Hematopoietic multipotent progenitor cell treated with erythropoietin and hydrocortisone succinate and interleukin-3 and kit ligand, for 6 days (in vitro differentiated cells): ENCODE results near the gene PRKG1.
"Not testable (repeated sequence)": the region's sequence is repeated elsewhere in the genome, so short reads cannot be mapped to it uniquely, and the experiment has no call there.

Experiments used
- DNase-seq: peaks from one replicate; pipeline ENCODE4 v3.0.0-alpha.2; 2015

PRKG1 gene

DNA sequence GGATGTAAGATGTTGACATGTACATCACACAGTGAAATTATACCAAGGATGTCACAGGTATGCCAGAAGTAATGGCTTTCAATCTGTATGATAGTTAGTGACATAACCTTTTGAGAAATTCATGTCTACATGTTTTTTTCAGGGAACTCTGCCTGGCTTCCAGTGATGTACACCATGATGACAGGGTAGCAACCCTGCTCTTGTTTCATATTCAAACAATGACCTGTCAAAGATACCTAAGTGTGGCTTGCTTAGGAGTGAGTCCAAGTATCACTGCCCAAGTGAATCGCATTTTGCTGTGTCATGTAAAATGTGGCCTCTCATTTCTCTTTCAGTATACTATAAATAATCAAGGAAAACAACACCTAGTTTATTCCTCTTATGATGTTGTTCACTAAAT lies 1033.9 kb downstream of the PRKG1 start:
- DNase-seq: no peak

DNA sequence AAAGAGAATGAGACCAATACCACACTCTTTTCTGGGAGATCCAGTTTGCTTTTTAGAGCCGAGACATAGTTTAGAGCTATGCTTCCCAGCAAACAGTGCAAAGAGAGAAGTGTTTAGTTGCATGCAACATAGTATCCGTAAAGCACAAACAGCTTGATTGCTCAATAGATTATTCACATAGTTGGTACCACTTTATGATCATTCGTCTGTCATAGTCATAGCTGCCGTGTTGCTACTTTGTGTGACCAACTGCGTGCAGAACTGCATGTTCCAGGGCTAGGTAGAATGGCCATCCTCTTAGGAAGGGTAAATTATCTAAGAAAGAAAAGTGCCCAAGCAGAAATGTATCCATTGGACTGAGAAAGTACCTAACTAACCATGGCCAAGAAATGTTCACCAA lies 1036.3 kb downstream of the PRKG1 start:
- DNase-seq: no peak

DNA sequence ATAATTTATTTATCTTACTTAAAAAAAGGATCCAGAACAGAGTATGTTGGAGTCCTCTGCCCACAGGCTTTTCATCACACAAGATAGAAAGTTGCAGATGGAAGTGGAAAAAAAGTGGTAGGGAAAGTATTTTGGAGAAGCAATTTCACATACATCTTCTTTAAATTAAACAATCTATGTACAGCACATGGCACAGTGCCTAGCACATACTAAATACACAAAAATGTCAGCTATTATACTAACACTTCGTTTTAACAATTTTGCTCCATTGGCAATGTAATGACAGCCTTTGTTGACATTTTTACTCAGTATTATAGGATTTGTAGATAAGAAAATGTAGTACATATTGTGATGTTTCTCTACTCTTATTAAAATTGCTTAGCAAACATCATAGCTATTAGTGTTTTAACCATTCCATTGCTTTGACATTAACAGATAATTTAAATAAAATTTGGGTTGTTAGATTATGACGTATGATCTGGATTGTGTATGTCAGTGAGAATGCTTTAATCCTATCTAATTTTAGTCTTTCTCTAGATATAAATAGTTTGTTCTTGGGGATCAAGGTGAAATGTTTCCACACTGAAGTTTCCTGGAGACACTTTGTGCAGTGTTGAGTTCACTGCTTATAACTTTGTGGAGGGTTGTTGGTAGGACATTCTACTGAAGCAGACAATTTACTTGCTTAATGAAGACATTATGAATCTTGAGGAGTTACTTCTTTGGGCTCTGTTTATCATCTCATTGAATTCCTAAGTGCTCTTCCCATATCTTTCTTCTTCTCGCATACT lies 1037.0 kb downstream of the PRKG1 start:
- no peak for DNase-seq

DNA sequence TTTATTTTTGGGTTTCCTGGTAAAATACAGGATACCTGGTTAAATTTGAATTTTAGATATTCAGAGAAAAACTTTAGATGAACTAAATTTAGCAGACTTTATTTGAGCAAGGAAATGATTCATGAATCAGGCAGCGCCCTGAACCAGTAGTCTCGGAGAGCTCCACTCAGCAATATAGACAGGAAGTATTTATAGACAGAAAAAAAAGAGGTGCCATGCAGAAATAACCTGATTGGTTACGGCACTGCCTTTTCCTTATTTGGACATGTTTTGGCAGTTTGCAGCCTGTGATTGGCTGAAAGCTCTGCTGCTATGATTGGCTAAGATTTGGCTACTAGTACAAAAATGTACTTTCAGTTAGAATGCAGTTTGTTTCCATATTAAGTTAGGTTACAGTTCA lies 1041.5 kb downstream of the PRKG1 start:
- DNase-seq: no peak

DNA sequence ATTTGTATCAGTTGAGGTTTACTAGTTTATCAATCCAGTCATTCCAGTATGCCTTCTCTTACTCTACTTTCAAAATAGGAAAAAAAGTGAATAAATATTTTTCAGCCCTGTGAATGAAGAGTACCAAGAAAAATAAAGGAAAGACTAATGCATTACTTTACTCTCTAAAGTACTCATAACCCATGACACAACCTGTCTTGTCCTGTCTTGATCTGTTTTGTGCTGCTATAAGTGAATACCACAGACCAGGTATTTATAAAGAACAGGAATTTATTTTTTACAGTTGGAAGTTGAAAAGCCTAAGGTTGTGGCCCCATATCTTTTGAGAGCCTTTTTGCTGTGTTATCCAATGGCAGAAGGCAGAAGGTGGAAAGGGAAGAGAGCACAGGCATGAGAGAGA lies 1045.2 kb downstream of the PRKG1 start:
- DNase-seq: no peak

DNA sequence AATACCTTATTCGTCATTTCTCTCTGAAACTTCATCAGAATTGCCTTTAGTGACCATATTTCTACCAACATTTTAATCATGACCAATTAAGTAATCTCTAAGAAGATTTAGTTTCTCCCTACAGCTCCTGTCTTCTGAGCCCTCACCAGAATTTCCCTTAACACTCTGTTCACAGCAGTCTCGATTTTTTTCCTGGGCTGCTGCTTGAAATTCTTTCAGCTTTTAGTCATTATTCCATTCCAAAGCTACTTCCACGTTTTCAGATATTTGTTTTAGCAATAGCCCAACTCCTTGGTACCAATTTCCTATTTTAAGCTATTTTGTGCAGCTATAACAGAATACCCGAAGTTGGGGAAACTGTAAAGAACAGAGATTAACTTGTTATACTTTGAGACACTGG lies 1047.4 kb downstream of the PRKG1 start:
- no peak for DNase-seq

DNA sequence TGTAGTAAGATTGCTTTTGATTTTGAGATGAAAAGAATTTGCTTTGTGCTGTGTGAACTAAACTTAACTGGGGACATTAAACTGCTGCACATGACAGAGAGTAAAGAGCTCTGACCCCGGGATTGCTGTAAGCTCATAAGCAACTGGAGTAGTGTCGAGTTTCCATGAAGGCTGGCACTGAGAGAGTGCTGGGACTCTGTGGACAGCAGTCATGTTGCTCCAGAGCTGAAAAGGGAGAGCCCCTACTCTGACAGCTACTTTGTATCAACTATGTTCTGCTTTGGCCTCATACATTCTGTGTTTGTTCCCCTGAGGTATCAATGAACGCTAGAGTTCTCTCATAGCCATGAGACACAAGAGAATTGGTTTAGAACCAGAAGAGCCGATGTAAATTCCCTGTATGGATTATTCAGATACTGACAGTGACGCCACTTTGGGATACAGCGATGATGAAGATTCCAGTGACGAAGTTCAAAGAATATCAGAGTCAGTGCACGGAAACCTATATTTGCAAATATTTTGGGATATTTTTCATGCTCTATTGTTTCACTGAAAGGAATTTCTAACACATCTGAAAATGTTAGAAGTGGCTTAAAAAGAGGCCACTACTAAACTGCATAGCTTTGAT lies 1053.9 kb downstream of the PRKG1 start:
- DNase-seq: no peak

DNA sequence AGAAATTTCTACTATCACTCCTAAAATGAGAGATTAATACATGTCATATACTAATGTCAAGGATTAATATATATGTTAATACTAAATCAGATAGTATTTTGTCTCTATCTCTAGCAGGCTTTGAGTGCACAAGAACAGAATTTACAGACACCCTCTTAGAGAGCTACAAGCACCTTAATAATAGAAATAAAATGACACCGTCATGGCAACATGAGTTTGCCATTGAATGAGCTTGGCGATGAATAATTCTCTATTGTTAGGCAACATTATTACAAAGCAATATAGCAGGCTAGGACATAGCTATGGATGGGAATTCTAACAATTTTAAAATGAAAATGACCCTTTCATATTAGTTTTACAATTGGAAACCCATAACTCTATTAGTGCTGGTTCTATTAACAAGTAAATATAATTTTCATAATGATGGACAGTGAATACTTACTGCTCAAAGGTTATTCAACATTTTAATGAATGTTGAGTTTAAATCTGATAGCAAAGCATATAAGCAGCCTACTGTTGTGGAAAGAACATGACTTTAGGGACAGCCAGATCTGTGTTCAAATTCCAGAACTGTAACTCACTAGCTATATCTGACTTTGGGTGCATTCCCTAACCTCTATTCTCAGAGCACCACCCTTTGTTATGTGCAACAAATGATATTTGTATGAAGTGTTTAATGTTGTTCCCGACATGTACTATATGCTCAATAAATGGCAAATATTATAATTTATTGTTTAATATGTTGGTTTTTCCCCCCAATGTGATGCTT lies 1055.3 kb downstream of the PRKG1 start:
- no peak for DNase-seq

DNA sequence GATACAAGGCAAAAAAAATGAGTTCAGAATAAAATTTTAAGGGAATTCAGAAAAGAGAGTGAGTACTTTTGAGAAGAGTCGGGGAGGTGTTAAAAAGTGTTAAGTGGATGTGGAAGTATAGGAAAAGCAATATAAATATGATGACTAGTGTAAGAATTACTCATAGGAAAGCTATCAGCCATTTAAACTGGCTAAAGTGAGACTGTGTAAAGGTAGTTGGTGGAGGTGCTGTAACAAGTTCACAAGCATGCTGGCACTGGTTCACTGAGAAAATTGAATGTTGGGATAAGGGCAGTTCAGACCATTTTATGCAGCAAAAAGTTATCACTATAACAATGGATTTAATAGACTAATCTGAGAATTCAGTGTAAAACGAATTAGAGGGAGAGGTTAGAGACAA lies 1060.8 kb downstream of the PRKG1 start:
- no peak for DNase-seq

DNA sequence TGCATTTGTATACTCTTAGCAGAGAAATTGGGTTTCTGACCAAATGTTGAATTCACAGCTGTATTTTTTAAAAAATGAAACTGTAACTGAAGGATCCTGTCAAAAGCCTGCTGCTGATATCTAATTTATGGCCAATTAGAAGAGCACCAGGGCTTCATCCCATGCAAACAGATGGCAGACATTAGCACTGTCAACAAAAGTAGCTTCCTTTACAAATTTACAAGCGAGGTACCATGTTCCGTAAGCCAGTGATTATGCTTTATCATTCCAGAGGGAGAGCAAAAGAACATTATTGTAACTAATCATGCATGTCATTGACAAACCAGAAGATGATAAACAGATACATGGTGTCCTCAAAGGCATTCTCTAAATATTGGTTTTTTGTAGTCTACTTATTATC lies 1062.6 kb downstream of the PRKG1 start:
- no peak for DNase-seq

DNA sequence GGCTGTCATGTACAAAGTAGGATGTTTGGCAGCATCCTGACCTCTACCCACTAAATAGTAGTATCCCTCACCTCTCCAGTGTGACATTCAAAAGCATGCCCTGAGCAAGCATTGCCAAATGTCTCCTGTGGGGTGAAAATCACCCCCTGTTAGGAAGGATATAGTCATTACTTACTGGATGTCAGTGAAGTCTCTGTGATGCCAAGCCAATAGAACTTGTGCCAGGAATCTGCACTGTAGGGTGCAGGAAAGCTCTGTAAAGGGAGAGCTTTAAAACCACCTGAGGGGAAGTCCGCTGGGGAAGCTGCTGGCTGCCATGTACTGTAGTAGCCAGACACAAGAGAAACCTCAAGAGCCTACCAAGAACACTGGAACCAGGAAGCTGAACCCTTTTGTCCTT lies 1069.1 kb downstream of the PRKG1 start:
- no peak for DNase-seq

DNA sequence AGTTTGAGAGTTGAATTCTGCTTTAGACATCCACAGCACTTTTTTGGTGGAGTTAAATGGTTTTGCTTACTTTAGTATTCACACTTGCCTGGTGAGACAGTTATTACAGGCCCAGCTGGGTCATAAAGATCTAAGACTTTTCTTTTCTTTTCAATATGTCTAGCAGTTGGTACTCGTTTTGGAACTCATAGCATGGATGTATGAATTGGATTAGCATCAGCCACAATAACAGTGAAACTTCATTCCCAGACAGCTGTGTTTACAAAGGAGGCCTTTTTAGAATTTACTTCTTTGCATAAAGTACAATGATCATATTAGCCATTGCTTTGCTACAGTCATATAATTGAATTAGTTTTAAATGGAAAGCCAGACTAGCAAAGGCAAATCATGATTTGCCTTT lies 1071.3 kb downstream of the PRKG1 start:
- no peak for DNase-seq

DNA sequence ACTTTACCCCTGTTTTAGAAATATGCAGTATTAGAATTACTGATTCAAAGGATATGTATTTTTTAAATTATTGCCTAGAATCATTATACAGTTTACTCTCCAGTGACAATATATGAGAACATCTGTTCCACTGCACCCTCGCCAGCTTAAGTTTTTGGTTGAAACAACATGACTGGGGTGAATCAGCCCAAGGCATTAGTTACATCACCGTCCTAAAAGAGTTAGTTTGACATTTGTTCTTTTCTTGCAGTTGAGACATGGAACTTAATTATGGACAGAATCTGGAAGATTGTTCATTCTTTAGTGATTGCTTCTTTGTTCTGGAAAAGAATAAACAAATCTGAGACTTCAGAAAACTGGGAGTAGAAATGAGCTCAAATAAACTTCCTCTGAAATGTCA lies 1072.5 kb downstream of the PRKG1 start:
- DNase-seq: no peak

DNA sequence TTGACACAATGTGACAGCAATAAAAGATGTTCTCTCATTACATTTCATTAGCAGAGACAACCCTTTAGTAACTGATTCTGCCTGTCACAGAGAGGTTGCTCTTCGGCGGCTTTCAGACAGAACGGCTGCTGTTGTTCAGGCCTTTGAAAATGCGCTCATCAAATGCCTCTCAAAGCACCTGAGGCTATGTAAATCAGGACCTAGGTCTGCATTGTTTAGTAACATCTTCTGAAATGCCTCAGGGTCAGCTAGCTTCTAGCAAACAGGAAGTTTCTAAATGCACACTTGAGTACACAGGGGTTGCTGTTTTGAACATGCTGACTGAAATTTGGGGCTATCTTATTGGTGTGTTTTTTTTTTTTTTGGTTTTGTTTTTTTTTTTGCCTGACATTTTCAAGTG lies 1096.5 kb downstream of the PRKG1 start:
- no peak for DNase-seq

DNA sequence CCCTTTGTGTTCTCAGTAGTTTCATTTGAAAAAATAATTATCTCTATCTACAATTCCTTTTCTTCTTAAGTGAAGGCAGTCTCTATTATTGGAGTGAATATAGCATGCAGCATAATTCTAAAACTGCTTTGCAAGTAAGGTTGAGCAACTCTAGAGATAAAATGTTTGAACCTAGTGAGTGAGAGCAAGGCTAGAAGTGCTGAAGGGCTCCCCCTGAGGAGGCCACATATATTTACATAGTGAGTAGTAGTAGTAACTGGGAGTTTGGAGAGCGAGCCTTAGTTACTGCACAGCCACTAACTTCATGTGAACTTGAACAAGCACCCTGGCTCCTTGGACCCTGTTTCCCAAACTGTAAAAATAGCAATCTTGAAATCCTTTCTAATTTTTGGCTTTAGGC lies 1098.3 kb downstream of the PRKG1 start:
- DNase-seq: peak; percentile 9

DNA sequence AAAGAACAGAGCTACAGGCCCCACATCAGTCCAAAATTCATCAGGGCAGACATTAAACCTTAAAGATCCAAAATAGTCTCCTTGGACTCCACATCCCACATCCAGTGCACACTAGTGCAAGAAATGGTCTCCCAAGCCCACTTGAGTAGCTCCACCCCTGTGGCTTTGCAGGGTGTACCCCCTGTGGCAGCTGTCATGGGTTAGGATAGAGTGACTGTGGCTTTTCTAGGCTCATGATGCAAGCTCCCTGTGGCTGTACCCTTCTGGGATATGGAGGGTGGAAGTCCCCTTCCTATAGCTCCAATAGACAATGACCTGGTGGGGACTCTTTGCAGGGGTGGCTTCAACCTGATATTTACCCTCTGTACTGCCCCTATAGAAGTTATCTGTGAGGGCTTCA lies 1111.0 kb downstream of the PRKG1 start:
- DNase-seq: no peak

DNA sequence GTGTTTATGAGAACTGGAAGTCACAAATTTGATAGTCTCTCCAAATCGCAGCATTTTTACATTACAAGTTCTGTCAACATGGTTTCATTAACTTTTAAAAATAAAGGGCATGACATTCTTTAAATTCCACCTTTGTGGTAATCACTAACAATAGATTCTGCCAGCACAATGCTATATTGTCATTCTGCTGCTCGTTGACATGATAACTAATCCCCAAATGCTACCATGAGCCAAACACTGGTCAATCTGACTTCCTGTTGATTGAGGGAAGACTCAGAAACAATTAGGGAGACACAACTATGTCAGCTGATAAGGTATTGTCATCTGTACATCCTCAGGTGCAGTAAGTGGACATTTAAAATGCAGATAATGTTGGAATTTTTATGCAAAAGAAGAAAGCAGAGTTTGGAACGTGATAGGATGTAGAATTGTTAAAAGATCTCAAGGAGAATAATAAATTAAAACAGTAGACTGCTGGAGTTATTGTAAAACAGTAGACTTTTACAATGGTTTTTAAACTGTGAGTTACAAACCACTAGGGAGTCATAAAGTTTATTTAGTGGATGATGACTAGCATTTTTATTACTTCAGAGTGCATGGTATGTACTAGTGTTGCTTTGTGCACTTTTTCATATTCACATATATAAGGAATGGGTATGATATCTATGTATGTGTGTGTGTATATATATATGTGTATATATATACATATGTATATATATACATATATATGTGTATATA lies 1113.4 kb downstream of the PRKG1 start:
- no peak for DNase-seq

DNA sequence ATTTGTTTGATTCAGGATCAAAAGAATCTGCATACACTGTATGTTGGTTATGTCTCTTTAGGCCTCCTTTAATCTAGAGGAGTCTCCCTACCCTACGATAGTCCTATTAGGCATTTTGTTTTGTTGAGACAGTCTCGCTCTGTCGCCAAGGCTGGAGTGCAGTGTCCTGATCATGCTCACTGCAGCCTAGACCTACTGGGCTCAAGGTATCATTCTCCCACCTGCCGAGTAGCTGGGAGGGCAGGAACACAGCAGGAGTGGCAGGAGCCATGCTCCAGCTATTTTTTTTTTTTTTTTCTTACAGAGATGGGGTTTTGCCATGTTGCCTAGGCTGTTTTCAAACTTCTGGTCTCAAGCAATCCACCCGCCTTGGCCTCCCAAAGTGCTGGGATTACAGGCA lies 1116.8 kb downstream of the PRKG1 start:
- no peak for DNase-seq

DNA sequence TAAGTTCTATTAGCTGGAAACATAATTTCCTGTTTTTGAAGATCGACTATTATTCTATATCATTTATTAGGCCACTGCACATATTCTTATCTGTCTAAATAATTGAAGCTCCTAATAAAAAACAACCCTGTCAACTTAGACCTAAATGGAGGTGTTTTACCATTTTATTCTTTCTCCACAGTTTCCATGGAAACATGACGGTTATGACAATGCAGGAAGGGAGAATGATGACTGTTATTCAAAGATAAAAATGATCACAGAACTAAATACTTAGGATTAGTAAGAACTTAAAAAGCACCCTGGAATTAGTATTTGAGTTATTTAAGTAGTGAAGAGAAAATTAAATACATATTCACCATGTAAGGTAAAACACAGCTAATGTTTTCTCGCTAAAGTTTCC lies 1119.9 kb downstream of the PRKG1 start:
- DNase-seq: peak; percentile 49

DNA sequence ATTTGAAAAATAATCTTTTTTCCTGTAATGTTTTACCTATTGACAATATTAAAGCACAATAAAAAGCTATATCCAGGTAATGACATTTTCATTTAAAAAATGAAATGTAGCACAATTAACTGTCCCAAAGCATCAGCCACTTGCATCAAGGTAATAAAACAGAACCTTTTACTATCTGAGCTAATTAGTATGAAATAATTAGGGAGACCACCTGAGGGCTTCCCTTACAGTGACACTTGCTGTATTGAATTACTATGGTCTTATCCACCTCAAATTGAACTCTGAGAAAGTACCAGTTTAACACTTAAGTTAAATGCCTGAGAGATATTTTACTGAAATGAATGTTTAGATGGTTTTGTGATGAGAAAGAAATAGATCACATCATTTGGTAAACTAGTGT lies 1120.4 kb downstream of the PRKG1 start:
- DNase-seq: no peak

DNA sequence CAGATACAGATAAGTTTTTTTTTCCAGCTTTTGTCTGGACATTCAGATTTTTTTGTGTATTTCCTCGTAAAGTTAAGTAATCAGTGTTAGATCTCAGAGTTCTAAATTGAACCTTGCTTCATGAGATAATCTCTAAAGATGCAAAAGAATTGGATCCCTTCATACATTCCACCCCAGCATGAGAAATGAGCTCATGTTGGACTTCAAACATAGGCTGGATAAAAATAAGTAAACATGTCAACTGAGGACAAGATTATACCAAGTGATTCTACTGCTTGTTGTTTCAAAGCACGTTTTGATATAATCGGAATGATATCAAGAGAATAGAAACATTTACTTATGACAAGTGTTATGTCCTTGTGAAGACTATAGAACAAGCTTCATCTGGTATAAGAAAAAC lies 1122.8 kb downstream of the PRKG1 start:
- DNase-seq: no peak

DNA sequence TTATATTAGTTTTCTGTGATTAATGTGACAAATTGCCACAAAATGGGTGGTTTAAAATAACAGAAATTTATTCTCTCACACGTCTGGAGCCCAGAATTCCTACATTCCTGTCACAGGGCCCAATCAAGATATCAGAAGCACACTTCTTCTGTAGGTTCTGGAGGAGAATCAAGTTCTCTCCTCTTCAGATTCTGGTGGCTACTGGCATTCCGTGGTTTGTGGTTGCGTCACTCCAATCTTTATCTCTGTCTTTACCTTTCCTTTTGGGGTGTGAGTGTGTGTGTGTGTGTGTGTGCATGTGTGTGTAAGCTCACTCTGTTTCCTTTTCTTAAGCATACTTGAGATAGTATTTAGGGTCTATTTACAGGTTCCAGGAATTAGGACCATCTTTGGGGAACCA lies 1124.3 kb downstream of the PRKG1 start:
- DNase-seq: peak; percentile 23

DNA sequence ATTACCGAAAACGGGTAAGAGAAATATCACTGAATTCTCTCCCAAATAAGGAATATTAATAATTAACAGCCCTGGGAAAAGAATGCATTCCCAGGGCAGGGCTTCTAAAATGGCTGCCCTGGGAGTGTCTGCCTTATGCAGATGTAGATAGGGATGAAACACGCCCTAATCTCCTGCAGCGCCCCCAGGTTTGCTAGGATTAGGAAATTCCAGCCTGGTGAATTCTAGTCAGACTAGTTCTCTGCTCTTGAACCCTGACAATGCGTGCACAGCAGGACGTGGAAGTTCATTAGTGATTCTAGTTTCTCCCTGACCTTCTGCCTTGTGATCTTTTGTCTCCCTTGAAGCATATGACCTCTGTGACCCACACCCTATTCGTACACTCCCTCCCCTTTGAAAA lies 1130.6 kb downstream of the PRKG1 start:
- DNase-seq: not testable (repeated sequence)
